Activated CD4-positive, CD25-positive, alpha-beta regulatory T cell treated with anti-CD3 and anti-CD28 coated beads, Interleukin-2, amount 50 U/mL, for 16 hours (primary cell): ENCODE results near the gene KCNK3.
"Not testable (repeated sequence)": the region's sequence is repeated elsewhere in the genome, so short reads cannot be mapped to it uniquely, and the experiment has no call there.

ENCODE experiments used
- DNase-seq: peaks from one replicate; pipeline ENCODE4 v3.0.0-alpha.2; 2020; ENCODE audit warnings: low read depth, low spot score

KCNK3 gene

GRCh38 chr2:26756337-26756736, 63.8 kb downstream of the KCNK3 start:
- DNase-seq, result no peak

- no peak for DNase-seq
Observed at GRCh38 chr2:26757873-26758789, 65.6 kb downstream of the KCNK3 start.

GRCh38 chr2:26758790-26759321, 66.3 kb downstream of the KCNK3 start:
- no peak for DNase-seq

DNA sequence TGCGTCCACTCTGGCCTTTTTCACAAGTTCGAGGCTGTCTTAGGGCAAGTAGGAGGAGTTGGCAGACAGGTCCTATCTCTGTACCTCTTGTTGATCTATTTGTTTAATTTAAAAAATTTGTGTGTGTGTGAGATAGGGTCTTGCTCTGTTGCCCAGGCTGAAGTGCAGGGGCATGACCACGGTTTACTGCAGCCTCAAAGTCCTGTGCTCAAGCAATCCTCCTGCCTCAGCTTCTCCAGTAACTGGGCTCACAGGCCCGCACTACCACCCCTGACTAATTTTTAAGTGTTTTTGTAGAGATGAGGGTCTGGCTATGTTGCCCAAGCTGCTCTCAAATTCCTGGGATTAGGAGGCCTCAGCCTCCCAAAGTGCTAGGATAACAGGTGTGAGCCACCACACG, 67.3 kb downstream of the KCNK3 start:
- no peak for DNase-seq

DNA sequence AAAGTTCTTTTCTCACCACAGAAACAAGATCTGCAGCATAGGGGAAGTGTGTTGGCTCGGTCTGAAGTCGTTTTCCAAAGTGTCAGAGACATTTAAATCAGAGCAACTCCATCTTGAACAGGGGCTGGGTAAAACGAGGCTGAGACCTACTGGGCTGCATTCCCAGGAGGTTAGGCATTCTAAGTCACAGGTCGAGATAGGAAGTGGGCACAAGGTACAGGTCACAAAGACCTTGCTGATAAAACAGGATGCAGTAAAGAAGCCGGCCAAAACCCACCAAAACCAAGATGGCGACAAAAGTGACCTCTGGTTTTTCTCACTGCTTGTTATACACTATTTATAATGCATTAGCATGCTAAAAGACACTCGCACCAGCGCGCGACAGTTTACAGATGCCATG, 68.5 kb downstream of the KCNK3 start:
- not testable (repeated sequence) for DNase-seq

GRCh38 chr2:26763019-26763418, 70.5 kb downstream of the KCNK3 start:
- no peak for DNase-seq

DNA sequence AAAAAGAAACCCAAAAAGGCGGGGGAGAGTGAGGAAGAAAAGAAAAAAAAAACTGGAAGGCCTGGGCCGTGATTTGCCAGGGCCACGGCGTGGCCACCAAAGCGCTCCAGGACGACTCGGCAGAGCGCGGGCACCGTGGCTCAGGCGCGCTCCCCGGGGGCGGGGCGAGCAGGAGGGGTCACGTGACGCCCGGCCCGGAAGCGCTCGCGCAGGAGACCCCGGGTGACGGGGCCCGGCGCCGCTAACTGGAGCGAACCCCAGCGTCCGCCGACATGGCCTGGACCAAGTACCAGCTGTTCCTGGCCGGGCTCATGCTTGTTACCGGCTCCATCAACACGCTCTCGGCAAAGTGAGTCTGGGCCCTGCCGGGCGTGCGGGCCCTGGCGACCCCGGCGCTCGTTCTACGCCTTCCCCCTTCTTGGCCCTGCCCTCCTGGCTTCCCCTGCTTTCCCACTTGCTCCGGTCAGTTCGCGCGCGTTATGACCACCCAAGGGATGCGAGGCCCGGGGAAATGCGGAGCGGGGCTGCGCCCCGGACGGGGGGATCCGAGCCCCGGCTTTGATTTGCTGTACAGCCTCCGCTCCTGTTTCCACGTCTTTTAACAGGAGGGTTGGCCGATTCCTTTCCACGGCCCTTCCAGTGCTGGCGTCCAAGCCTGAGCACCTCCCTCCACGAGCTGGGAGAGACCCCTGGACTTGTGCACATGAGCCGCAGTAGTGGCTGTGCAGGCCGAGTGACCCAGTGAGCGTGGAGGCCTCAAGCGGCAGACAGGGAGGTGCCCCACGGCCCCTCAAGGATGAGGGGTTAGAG, 71.8 kb downstream of the KCNK3 start, which contains the start of gene SLC35F6:
Gene SLC35F6 (plus strand): TSS at position 207 of the 810 bp plus-strand sequence. CDS start 66 bp downstream, at position 273.
- peak; percentile 63 for DNase-seq

DNA sequence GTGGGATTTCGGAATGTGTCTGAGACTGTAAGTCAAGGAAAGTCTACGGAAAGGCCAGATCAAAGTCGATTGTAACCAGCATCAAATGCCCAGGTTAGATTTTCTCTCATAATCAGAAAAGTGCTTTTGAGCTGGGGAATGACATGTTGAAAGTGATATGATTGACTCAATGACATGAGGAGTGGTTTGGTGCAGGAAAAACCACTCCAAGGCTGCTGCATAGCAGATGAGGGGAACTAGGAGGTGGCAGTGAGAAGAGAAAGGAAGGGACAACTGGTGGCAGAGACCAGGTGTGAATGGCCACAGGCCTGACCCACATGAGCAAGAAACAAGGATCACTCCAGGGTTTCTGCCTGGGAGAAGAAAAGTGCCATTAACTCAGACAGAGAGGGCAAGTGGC, 72.4 kb downstream of the KCNK3 start:
- DNase-seq, result no peak

DNA sequence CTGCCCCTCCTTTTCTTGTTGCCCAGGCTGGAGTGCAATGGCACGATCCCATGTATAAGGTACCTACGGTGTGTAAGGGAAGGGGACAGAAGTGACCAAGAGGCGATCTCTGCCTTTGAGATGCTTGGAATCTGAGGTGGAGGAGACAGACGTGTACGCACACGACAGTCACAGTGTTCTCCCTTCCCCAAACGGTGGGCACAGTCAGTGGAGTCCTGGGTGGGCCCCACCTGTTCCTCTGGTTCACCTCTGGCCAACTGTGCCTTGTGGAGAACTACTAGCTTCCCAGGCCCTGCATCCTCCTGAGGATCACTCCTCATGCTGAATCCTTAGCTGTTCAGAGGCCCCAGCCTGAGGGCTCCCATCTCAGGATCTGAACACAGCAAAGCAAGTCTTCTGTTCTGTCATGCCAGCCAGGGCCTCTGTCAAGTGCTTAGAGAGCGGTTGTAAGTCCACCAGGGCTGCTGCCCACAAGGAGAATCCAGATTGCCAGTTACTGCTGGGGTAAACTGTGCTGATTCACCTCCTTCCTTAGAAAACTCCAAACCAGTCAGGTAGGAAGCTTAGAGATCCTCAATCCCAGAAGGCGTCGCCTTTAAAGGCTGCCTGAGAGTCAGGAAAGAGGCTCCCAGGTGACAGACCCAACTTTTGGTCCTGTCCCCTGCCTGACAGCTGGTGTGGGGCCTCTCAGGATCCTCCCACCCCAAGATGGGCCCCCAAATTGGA, 73.1 kb downstream of the KCNK3 start:
- DNase-seq, result no peak

GRCh38 chr2:26767129-26767528, 74.6 kb downstream of the KCNK3 start:
- DNase-seq, result no peak

DNA sequence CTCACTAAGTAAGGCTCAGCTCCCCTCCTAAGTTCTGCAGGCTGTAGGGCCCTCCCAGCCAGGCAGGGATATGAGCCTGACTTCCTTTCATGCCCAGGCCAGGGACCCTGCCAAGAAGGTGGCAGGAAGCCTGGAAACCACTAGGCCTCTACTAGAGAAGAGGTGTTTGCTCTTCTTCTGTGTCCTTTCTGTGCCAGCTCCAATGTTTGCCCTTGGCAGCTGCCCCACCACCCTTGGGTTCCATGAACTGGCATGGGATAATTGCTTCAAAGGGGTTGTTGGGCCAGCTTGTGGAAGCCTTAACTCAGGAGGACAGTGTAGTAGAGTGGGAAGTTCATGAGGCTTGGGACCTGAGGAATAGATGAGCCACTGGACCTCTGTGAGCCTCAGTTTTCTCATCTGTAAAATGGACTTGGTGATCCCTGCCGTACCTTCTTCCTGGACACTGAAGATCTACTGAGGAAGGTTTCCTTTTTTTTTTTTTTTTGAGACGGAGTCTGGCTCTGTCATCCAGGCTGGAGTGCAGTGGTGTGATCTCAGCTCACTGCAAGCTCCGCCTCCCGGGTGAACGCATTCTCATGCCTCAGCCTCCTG, 75.5 kb downstream of the KCNK3 start:
- DNase-seq, result no peak

DNA sequence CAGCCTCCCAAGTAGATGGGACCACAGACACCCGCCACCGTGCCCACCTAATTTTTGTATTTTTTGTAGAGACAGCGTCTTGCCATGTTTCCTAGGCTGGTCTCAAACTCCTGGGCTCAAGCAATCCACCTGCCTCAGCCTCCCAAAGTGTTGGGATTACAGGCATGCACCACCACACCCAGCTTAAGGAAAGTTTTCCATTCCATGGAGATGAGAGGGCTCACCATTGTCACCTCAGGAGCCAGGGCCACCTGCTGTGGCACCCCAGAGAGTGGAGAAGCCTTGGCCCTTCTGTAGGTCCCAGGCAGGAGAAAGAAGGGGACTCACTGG, 76.2 kb downstream of the KCNK3 start:
- DNase-seq, result no peak

GRCh38 chr2:26769089-26769761, 76.7 kb downstream of the KCNK3 start:
- DNase-seq, result no peak

DNA sequence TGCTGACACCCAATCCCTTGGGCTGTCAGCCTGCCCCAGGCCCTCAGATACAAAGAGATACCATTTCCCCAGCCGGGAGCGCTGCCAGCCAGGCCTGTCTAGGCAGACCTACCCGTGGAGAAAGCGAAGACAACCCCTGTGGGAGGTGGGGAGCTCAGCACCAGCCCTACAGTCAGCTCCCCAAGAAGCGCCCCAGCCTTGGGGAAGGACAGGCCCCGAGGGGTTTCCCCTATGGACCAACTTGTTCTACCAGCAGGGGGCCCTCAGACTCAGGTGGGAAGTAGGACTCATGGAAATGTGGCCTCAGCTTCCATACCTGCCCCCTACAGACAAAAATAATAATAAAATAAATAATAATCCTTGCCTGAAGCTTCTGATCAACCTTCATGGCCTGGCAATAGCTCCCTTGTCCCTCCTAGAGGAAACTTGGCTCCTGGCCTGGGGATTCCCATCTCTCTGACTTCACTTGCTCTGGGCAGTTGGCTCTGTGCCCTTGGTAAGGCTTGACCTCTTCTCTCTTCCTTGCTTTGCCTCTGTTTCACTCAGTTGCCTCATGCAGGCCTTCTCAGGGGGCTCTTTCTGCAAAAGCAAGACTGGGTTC, 78.6 kb downstream of the KCNK3 start:
- no peak for DNase-seq

DNA sequence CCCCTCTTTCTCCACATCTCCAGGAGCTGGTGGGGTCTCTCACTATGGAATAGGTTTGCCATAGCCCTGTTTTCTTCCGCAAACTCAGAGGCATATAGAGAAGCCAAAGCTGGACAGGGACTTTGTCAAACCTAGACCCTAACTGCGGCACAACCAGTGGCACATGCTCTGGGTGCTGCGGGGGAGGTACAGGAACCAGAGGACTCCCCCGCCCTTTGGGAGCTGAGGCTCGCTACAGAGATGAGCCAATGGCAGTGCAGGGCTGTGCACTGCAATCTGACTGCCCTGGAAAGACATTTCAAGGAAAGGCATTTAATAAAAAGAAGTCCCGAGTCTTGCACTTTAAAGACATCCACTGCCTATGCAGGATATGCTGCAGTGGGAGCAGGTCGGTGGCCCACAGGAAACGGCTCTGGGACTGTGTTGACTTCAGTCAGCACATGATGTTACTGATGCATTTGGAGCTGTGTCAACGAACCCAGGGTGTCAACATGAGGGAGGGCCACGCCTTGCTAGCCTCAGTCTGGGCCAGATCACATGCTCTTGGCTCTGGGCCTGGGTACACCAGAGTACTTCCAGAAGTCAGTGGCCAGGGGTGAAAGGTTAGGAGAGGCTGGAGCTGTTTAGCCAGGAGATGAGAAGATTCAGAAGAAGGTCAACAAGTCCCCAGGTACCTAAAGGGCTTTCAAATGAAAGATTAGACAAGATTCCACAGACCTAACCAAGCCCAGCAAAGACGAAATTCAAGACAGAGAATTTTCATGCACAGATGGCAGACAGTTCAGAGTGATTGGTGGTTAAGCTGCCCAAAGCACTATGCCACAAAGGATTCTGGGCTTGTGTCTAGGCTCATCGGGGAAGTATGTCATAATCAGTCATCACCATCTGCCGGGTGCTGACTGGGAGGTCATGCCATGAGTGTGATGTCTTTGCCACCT, 79.8 kb downstream of the KCNK3 start:
- no peak for DNase-seq

- no peak for DNase-seq
Observed at GRCh38 chr2:26776195-26776800, 83.8 kb downstream of the KCNK3 start.

- no peak for DNase-seq
Observed at GRCh38 chr2:26778098-26778497, 85.6 kb downstream of the KCNK3 start.

DNA sequence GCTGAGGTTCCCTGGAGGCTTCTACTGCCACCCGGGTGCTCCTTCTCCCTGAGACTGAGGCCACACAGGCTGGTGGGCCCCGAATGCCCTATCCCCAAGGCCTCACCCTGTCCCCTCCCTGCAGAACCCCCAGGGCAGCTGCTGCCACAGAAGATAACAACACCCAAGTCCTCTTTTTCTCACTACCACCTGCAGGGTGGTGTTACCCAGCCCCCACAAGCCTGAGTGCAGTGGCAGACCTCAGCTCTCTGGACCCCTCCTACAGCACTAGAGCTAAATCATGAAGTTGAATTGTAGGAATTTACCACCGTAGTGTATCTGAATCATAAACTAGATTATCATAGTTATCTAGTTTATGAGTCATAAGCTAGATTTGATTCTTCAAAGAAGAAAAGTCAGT, 86.0 kb downstream of the KCNK3 start:
- DNase-seq, result no peak

DNA sequence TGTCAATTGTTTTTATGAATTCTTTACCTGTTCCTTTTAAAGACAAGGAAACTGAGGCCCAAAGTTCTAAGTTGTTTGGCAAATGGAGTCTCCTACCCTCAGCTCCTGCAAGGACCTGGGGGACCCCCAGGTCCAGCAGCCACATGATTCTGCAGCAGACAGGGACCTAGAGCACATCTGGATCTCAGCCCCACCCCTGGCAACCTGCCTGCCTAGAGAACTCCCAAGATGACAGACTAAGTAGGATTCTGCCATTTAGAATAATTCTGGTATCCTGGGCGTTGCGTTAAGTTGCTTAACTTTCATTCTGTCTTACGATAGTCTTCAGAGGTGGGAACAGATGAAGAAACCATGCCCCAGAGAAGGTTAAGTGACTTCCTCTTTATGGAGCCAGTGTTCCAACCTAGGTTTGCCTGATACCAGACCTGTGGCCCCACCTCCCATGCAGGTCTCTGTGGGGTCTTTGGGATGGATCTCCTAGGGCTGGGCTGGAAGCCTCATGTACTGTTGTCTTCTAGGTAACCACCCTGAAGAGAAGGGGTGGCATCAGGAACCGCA, 87.8 kb downstream of the KCNK3 start:
- no peak for DNase-seq
